ENCODE results near the gene OR13J1.

DNA sequence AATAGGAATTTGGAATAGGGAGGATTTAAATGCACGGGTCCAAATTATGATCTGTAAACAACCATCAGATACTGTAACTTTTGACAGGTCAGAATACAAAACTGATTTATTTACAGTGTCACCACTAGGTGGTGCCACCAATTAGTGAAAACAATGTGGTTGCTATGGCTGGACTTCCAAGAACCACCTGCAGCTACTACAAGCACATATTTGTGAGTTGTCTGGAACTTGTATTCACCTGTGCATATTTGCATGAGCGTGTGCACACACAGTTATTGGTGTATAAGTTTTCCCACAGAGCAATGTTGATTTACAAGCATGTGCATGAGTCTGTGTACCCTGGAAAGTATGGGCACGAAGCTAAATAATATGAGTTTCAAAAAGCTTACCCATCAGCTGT is 32.8 kb upstream of the OR13J1 start:
- TF ChIP-seq POLR2A (IDR thresholded peaks at IDR 0.05), result no peak
- peak; percentile 62 to 86 (median 78) for TF ChIP-seq CTCF (IDR thresholded peaks at IDR 0.05)

All from heart left ventricle (tissue), 13 donors.